GM13976 (cell line): Measurements from ENCODE around the gene ENTPD8.

Source experiments
- DNase-seq: peaks from one replicate; pipeline ENCODE4 v3.0.0; 2012; ENCODE audit warnings: low spot score
- CTCF ChIP-seq: IDR thresholded peaks from 2 replicates; pipeline ENCODE4 v1.5.1; 2012; ENCODE audit warnings: borderline replicate concordance, mild to moderate bottlenecking; ENCODE audit not compliant: insufficient read depth; ENCODE audit errors: extremely low read depth, missing control alignments, control extremely low read depth
- in situ Hi-C: fragments of 300-500 bp; cut with MboI; formaldehyde crosslinking; loops from one replicate; pipeline ENCODE4 v1.12.0; 2022; ENCODE audit warnings: low sequenced_read_pairs, mixed read lengths, inconsistent platforms; ENCODE audit not compliant: unreplicated experiment

Gene ENTPD8

GRCh38 chr9:137458194-137459151, 17.3 kb upstream of the ENTPD8 start:
- in situ Hi-C loops, result no loop called here
- no peak for DNase-seq
- TF ChIP-seq CTCF, result no peak

GRCh38 chr9:137457406-137458193, 16.4 kb upstream of the ENTPD8 start:
- no peak for DNase-seq
- in situ Hi-C loops, result no loop called here
- TF ChIP-seq CTCF, result no peak

GRCh38 chr9:137456864-137457405, 15.8 kb upstream of the ENTPD8 start:
- no peak for DNase-seq
- in situ Hi-C loops, result no loop called here
- no peak for TF ChIP-seq CTCF

- TF ChIP-seq CTCF, result no peak
- DNase-seq, result no peak
Observed at GRCh38 chr9:137456061-137456863, 15.1 kb upstream of the ENTPD8 start.

GRCh38 chr9:137455359-137455991, 14.3 kb upstream of the ENTPD8 start:
- no peak for TF ChIP-seq CTCF
- DNase-seq, result no peak
- in situ Hi-C loops, result no loop called here

More at GRCh38 chr9:137456061-137456863, 15.1 kb upstream of the ENTPD8 start:
- in situ Hi-C loops, result no loop called here
